HG03571 (cell line): ENCODE data around the gene ARL4D.
"Not testable (repeated sequence)": the region's sequence is repeated elsewhere in the genome, so short reads cannot be mapped to it uniquely, and the experiment has no call there.

ENCODE experiments used
- ATAC-seq: cut with Tn5 transposase; IDR thresholded peaks from one replicate; pipeline ENCODE4 v1.9.1; 2021; ENCODE audit not compliant: unreplicated experiment

The ARL4D gene

GRCh38 chr17:43393944-43394482 lies 4.8 kb upstream of the ARL4D start:
- ATAC-seq = no peak

GRCh38 chr17:43394696-43395095 lies 4.1 kb upstream of the ARL4D start:
- not testable (repeated sequence) for ATAC-seq

GRCh38 chr17:43395165-43395564 lies 3.6 kb upstream of the ARL4D start:
- ATAC-seq = no peak

- no peak for ATAC-seq
Measured at GRCh38 chr17:43396491-43397060, 2.2 kb upstream of the ARL4D start.

GRCh38 chr17:43399839-43400328 lies 1.1 kb downstream of the ARL4D start:
- ATAC-seq = no peak

GRCh38 chr17:43400943-43401717 lies 2.3 kb downstream of the ARL4D start:
- ATAC-seq = no peak

GRCh38 chr17:43402078-43402477 lies 3.3 kb downstream of the ARL4D start:
- no peak for ATAC-seq

DNA sequence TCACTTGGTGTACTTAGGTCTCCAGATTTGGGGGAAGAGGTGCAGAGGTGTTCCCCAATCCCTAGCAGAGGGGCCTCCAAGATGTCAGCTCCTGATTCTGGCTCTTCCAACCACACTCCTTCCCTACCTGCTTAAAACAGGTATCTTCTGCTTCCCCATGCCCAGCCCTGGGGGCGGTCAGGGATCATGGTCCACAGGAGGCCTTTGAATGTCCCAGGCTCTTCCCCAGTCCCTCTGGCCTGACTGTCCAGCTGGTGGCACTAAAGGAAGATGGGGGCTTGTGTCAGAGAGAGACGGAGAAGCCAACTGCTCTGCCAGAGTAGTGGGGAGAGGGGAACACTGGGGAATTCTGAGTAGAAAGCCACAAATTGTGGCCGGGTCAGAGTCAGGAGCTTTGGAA lies 3.8 kb downstream of the ARL4D start:
- ATAC-seq = no peak

DNA sequence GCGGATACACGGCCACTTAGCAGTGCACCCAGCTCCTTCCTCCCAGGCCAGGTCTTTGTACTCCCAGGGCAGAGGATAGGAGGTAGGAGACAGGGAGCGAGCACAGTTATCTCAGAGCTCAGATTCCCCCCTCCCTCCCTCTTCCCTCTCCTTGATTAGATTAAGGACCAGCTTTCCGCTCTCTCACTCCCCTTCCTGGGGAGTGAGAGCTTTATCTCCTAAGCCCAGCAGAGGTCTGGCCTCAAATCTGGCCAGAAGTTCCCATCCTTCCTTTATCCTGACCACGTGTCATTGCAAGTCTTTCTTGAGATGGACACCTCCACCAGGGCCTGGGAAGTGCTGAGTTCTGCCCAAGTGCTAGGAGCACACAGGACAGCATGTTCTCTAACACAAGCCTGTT lies 5.1 kb downstream of the ARL4D start:
- no peak for ATAC-seq

DNA sequence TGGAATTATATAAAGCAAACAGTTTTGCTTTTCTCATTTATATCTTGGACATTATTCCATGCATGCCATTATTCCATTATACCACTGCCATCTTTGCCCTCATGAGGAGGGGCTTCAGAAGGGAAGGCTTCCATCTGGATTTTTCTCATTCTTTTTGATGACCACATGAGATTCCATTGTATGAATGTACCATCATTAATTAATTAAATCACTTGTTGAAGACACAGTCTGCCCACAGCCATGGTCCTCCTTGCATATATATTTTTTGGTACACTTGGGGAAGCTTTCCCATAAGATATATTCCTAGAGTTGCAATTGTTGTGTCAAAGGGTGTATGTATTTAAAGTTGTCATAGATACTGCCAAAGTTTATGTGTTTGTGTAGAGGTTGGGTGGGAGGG lies 7.1 kb downstream of the ARL4D start:
- ATAC-seq = no peak

GRCh38 chr17:43406676-43407645 lies 8.2 kb downstream of the ARL4D start:
- no peak for ATAC-seq

DNA sequence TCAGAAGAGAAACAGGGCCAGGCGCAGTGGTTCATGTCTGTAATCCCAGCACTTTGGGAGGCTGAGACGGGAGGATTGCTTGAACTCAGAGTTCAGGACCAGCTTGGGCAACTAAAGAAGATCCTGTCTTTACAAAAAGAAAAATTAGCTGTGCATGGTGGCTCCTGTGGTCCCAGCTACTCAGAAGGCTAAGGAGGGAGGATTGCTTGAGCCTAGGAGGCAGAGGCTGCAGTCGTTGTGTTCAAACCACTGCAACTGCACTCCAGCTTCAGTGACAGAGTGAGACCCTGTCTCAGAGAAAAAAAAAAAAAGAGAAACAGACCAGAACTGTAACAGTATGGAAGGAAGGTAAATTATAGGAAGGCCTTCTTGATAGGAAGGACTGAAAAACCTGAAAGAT lies 10.3 kb downstream of the ARL4D start:
- no peak for ATAC-seq

DNA sequence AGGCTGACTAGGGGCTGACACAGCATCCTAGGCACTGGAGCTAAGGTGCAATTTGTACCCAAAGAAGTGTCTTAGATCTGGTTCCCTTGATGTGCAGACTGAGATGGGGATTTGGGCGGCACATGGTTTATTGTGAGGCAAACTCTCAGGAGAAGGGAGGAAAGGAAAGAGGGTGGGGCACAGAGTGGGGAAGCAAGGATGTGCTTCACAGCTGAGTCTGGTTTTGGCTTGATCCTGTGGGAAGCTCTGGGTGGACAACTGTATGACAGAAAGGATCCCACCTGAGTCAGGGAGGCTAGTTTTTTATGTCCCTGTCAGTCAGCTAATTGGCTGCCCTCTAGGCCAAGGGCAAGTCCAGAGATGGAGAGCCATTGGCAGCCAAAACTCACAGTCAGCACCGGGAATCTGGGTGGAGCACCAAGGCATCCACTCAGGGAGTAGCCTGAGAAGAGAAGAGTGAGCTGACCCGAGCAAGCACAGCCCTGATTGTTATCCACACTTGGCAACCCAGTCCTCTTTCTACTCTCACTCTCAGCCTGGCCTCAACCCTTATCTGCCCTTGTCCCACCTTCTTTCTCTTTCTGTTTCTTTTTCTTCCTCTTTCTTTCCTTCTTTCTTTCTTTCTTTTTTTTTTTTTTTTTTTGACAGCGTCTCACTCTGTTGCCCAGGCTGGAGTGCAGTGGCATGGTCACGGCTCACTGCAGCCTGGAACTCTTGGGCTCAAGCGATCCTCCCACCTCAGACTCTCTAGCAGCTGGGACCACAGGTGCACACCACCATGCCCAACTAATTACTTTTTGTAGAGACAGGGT lies 12.0 kb downstream of the ARL4D start:
- no peak for ATAC-seq

GRCh38 chr17:43411369-43411677 lies 12.5 kb downstream of the ARL4D start:
- no peak for ATAC-seq

DNA sequence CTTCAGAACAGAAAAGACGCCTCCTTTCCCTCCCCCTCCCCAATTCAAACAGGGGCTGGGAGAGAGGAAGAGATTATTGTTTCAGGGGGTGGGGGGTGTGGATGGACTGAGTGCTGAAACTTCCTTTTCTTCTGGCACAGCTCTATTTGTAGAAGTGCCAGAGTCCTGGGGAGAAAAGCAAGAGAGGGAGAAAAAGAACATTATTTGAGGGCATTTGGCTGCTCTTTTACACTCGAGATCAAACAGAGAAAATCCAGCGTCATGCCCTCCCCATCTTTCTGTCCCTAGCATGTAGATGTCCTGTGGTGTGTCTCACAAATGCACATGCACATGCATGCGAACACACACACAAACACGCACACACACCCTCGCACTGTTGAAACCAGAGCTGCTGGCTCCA lies 13.0 kb downstream of the ARL4D start:
- ATAC-seq = no peak

GRCh38 chr17:43412166-43412565 lies 13.4 kb downstream of the ARL4D start:
- ATAC-seq = no peak

- no peak for ATAC-seq
Measured at GRCh38 chr17:43416998-43417890, 18.5 kb downstream of the ARL4D start.

DNA sequence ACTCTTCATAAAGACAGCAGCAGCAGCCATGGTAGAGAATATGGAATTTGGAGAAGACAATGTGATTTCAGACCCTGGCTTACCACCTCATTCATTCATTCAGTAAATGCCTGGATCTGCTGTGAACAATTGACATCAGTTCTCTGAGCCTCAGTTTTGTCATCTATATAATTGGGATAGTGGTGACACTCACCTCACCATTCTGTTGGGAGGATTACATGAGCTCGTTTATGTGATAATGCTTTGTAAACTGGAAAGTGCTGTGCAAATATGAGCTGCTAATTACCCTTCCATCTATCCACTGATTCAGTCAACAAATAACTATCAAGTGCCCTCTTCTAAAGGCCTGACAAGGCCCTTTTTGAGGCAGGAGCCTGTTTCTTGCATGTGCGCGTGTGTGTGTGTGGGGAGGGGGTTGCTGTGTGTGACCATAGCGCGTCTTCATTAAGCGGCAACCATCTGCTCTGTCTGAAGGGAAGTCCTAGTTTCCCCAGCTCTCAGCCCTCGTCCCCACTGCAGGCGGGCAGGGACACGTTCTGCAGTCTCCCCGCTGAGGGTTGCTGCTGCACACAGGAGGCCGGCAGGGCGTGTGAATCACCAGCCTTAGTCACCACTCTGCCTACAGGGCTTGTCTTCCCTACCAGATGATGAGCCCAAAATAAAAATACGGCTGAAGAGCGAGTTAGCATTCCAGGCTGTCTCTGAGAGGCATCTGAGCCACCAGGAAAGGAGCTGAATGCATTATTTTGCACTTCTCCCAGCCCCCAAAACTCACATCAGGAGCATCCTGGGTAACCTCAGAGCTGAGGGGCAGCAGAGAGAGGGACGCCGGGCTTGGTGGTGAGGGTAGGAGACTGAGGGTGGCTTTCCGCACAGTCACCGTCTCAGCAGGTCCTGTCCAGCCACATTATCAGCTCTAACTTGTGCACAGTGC lies 19.9 kb downstream of the ARL4D start:
- ATAC-seq = no peak
